ENCODE measurements around the gene PARD6A. TPM values are rescaled to one million over a fixed set of nuclear protein-coding genes. Genes with fewer than 3 reads are reported as not detected.

Gene PARD6A
- total and polyA plus RNA-seq, 2 experiments from 2014 or later = 0.58 to 0.97 TPM

- Histone ChIP-seq H3K9me3 (ENCODE audit: low read depth) (no peaks in the 10 kb centered on the region), H3K4me3 (peak within 1 kb of the TSS; percentile 82), H3K4me1 (ENCODE audit: insufficient read depth) (peaks cover 10% of the 10 kb centered on the region), H3K27me3 (replicated peaks; ENCODE audit: insufficient read depth) (no peaks in the 10 kb centered on the region), H3K79me2 (ENCODE audit: insufficient read depth) (peaks cover 11% of the 10 kb centered on the region), H3K27ac (peak within 1 kb of the TSS; percentile 49), H3K9me2 (ENCODE audit: insufficient read depth) (no peaks in the 10 kb centered on the region), H3F3A (ENCODE audit: insufficient read depth) (no peaks in the 10 kb centered on the region), H3K4me2 (ENCODE audit: unreplicated experiment) (peak within 1 kb of the TSS; percentile 82), H4K20me1 (ENCODE audit: insufficient read depth) (no peaks in the 10 kb centered on the region), H2AFZ (peak within 1 kb of the TSS; percentile 93), H3K36me3 (ENCODE audit: low read depth) (no peaks in the 10 kb centered on the region), H3K9ac (peak within 1 kb of the TSS; percentile 79)
- TF ChIP-seq EZH2phosphoT487 (IDR thresholded peaks at IDR 0.05; ENCODE audit: insufficient read depth, low read depth) (no peak), EZH2 (IDR thresholded peaks at IDR 0.05; ENCODE audit: insufficient read depth, poor library complexity, severe bottlenecking) (no peak)
- WGBS, 2 experiments (ENCODE audit: low coverage in 1 of 2, low lambda C conversion rate in 2 of 2, missing lambda C conversion rate in 2 of 2) = 3 to 4% methylated on average over 66 to 69 of the region's 78 CpGs
- peak; percentile 82 for DNase-seq
- in situ Hi-C loops (cut with MboI) = no loop called here
These were observed 6.0 kb downstream of the PARD6A start, which contains the start of the genes C16orf86 and ENKD1 for GRCh38 chr16:67666559-67667452. Gene C16orf86 (plus strand): TSS chr16:67666814. CDS start chr16:67666971, 157 bp downstream. Gene ENKD1 (minus strand): TSS chr16:67666750. CDS start chr16:67666442, 308 bp downstream.

- Histone ChIP-seq H3K4me1 (ENCODE audit: insufficient read depth) (peaks cover 10% of the 10 kb centered on the region), H3K79me2 (ENCODE audit: insufficient read depth) (peaks cover 11% of the 10 kb centered on the region), H3K4me2 (ENCODE audit: unreplicated experiment) (peak overlapping the region; percentile 82), H3K9me3 (ENCODE audit: low read depth) (no peaks in the 10 kb centered on the region), H3K27me3 (replicated peaks; ENCODE audit: insufficient read depth) (no peaks in the 10 kb centered on the region), H3K9me2 (ENCODE audit: insufficient read depth) (no peaks in the 10 kb centered on the region), H3K4me3 (peak overlapping the region; percentile 82), H3K36me3 (ENCODE audit: low read depth) (no peaks in the 10 kb centered on the region), H3K27ac (peak overlapping the region; percentile 49), H3F3A (ENCODE audit: insufficient read depth) (no peaks in the 10 kb centered on the region), H2AFZ (peak overlapping the region; percentile 93), H3K9ac (peak overlapping the region; percentile 79), H4K20me1 (ENCODE audit: insufficient read depth) (no peaks in the 10 kb centered on the region)
- DNase-seq = no peak
- in situ Hi-C loops (cut with MboI) = no loop called here
- no peak for TF ChIP-seq EZH2phosphoT487 (IDR thresholded peaks at IDR 0.05; ENCODE audit: insufficient read depth, low read depth)
- no peak for TF ChIP-seq EZH2 (IDR thresholded peaks at IDR 0.05; ENCODE audit: insufficient read depth, poor library complexity, severe bottlenecking)
- WGBS, 2 experiments (ENCODE audit: low coverage in 1 of 2, low lambda C conversion rate in 2 of 2, missing lambda C conversion rate in 2 of 2) = 9 to 13% methylated on average over 8 to 10 of the region's 10 CpGs
These were observed 6.7 kb downstream of the PARD6A start for GRCh38 chr16:67667453-67667816.

GRCh38 chr16:67667817-67668494 lies 7.2 kb downstream of the PARD6A start:
- TF ChIP-seq EZH2phosphoT487 (IDR thresholded peaks at IDR 0.05; ENCODE audit: insufficient read depth, low read depth) (no peak), EZH2 (IDR thresholded peaks at IDR 0.05; ENCODE audit: insufficient read depth, poor library complexity, severe bottlenecking) (no peak)
- in situ Hi-C loops (cut with MboI) = no loop called here
- peak overlapping the region; percentile 49 for H3K27ac ChIP-seq
- 14% methylated on average over 15 to 18 of the region's 18 CpGs for WGBS, 2 experiments (ENCODE audit: low coverage in 1 of 2, low lambda C conversion rate in 2 of 2, missing lambda C conversion rate in 2 of 2)
- H3K27me3 ChIP-seq (replicated peaks; ENCODE audit: insufficient read depth) = no peaks in the 10 kb centered on the region
- H3K4me2 ChIP-seq (ENCODE audit: unreplicated experiment) = peak overlapping the region; percentile 82
- H3K9me3 ChIP-seq (ENCODE audit: low read depth) = no peaks in the 10 kb centered on the region
- H4K20me1 ChIP-seq (ENCODE audit: insufficient read depth) = no peaks in the 10 kb centered on the region
- no peaks in the 10 kb centered on the region for H3K9me2 ChIP-seq (ENCODE audit: insufficient read depth)
- peaks cover 11% of the 10 kb centered on the region for H3K79me2 ChIP-seq (ENCODE audit: insufficient read depth)
- no peaks in the 10 kb centered on the region for H3F3A ChIP-seq (ENCODE audit: insufficient read depth)
- H3K36me3 ChIP-seq (ENCODE audit: low read depth) = no peaks in the 10 kb centered on the region
- peak overlapping the region; percentile 79 for H3K9ac ChIP-seq
- H3K4me3 ChIP-seq = peak overlapping the region; percentile 82; the same call in 1 of the 2 replicates
- peak; percentile 97 for DNase-seq
- H3K4me1 ChIP-seq (ENCODE audit: insufficient read depth) = peaks cover 10% of the 10 kb centered on the region
- peak overlapping the region; percentile 93 for H2AFZ ChIP-seq

- Histone ChIP-seq H3K9ac (no peak overlapping the region), H3K27ac (no peak overlapping the region), H3K4me1 (ENCODE audit: insufficient read depth) (peaks cover 10% of the 10 kb centered on the region), H3F3A (ENCODE audit: insufficient read depth) (no peaks in the 10 kb centered on the region), H3K4me2 (ENCODE audit: unreplicated experiment) (no peak overlapping the region), H3K9me2 (ENCODE audit: insufficient read depth) (no peaks in the 10 kb centered on the region), H3K27me3 (replicated peaks; ENCODE audit: insufficient read depth) (no peaks in the 10 kb centered on the region), H3K79me2 (ENCODE audit: insufficient read depth) (peaks cover 11% of the 10 kb centered on the region), H3K9me3 (ENCODE audit: low read depth) (no peaks in the 10 kb centered on the region), H2AFZ (no peak overlapping the region), H3K4me3 (no peak overlapping the region), H4K20me1 (ENCODE audit: insufficient read depth) (no peaks in the 10 kb centered on the region), H3K36me3 (ENCODE audit: low read depth) (no peaks in the 10 kb centered on the region)
- TF ChIP-seq EZH2phosphoT487 (IDR thresholded peaks at IDR 0.05; ENCODE audit: insufficient read depth, low read depth) (no peak), EZH2 (IDR thresholded peaks at IDR 0.05; ENCODE audit: insufficient read depth, poor library complexity, severe bottlenecking) (no peak)
- peak; percentile 20 for DNase-seq
- 94 to 97% methylated on average over 6 of the region's 6 CpGs for WGBS, 2 experiments (ENCODE audit: low coverage in 1 of 2, low lambda C conversion rate in 2 of 2, missing lambda C conversion rate in 2 of 2)
- in situ Hi-C loops (cut with MboI) = no loop called here
These were observed 7.9 kb downstream of the PARD6A start for GRCh38 chr16:67668495-67669157.

Data from GM23248 (cell line).